GM20000 (cell line): ENCODE measurements around the gene MRPL27.

Experiments
- DNase-seq: peaks from one replicate; pipeline ENCODE4 v3.0.0; 2012; ENCODE audit warnings: low spot score
- TF ChIP-seq, protein P1 (sequence below): IDR thresholded peaks from 2 replicates; pipeline ENCODE4 v1.5.1; 2012; ENCODE audit warnings: mild to moderate bottlenecking, control low read depth; ENCODE audit errors: extremely low read depth, missing control alignments

Gene MRPL27

DNA sequence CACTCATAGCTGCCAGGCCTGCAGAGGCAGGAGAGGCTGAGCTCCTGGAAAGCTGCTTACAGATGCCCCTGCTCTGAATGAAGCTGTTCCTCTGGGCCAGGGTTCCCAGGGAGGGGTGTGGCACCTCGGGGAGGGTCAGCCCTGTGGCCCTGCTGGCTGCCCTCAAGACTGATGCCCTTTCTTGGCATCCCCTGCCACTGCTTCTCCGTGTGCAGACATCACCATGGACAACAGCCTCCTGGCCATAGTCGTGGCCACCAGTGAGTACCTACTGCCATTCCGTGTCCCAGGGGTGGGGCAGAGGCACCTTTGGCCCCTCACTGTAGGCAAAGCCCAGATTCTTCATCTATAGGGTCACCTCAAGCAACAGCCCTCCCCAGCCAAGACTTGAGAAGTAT, 8.9 kb downstream of the MRPL27 start:
- DNase-seq: no peak
- TF ChIP-seq, protein P1, sequence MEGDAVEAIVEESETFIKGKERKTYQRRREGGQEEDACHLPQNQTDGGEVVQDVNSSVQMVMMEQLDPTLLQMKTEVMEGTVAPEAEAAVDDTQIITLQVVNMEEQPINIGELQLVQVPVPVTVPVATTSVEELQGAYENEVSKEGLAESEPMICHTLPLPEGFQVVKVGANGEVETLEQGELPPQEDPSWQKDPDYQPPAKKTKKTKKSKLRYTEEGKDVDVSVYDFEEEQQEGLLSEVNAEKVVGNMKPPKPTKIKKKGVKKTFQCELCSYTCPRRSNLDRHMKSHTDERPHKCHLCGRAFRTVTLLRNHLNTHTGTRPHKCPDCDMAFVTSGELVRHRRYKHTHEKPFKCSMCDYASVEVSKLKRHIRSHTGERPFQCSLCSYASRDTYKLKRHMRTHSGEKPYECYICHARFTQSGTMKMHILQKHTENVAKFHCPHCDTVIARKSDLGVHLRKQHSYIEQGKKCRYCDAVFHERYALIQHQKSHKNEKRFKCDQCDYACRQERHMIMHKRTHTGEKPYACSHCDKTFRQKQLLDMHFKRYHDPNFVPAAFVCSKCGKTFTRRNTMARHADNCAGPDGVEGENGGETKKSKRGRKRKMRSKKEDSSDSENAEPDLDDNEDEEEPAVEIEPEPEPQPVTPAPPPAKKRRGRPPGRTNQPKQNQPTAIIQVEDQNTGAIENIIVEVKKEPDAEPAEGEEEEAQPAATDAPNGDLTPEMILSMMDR: no peak

GRCh38 chr17:50363217-50364060, 9.5 kb downstream of the MRPL27 start:
- no peak for DNase-seq
- TF ChIP-seq, protein P1: no peak

GRCh38 chr17:50362661-50363060, 10.3 kb downstream of the MRPL27 start:
- DNase-seq: no peak

GRCh38 chr17:50361561-50362480, 11.2 kb downstream of the MRPL27 start:
- TF ChIP-seq, protein P1: peak; percentile 60
- peak; percentile 82 for DNase-seq

More at GRCh38 chr17:50362661-50363060, 10.3 kb downstream of the MRPL27 start:
- TF ChIP-seq, protein P1: no peak

GRCh38 chr17:50360486-50361115, 12.4 kb downstream of the MRPL27 start:
- no peak for DNase-seq
- TF ChIP-seq, protein P1: no peak

- DNase-seq: no peak
- TF ChIP-seq, protein P1: no peak
Measured at GRCh38 chr17:50359998-50360461, 13.0 kb downstream of the MRPL27 start.
